ENCODE results near the gene NAV3.

DNA sequence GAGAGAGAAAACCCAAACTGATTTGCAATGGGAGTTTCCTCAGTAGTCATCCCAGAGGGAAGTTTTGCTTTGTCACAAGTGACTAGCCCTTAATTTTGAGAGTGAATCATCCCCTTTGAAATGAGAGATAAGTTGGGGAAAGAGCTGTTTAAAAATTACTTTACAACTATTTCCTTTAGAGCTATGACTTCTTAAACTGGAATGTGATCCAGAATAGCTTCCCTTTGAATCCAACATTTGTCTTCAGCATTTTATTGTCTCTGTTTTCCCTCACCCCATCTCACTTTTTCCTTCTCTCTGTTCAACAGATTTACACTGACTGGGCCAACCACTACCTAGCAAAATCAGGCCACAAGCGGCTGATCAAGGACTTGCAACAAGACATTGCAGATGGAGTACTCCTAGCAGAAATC, 109.3 kb downstream of the NAV3 start:
- TF ChIP-seq ZNF274 (IDR thresholded peaks at IDR 0.05; ENCODE audit: low read depth, low read length) = no peak
- TF ChIP-seq YY1 (IDR thresholded peaks at IDR 0.05; ENCODE audit: insufficient read depth, insufficient read length) = no peak

Data from NT2/D1 (cell line).